SK-N-SH treated with all-trans-retinoic acid at 6 μM for 48 hours (cell line): ENCODE data around the gene OCA2.

Experiments
- ARNTL ChIP-seq: fragments of 450-650 bp; formaldehyde crosslinking; IDR thresholded peaks from 2 replicates; pipeline ENCODE4 v1.5.0; 2020; ENCODE audit warnings: low read depth, mild to moderate bottlenecking, moderate library complexity, borderline replicate concordance
- BACH2 ChIP-seq: fragments of 250-450 bp; sonication (Bioruptor Pico); IDR thresholded peaks from 2 replicates; pipeline ENCODE4 v1.9.0; 2021; ENCODE audit warnings: mild to moderate bottlenecking, borderline replicate concordance
- CREB5 ChIP-seq: fragments of 250-450 bp; sonication (Bioruptor Pico); IDR thresholded peaks from 2 replicates; pipeline ENCODE4 v1.5.1; 2020; ENCODE audit warnings: low read depth, mild to moderate bottlenecking, moderate library complexity
- CSDC2 ChIP-seq: fragments of 250-450 bp; sonication (Bioruptor Pico); IDR thresholded peaks from 2 replicates; pipeline ENCODE4 v1.5.0; 2020; ENCODE audit warnings: mild to moderate bottlenecking, moderate library complexity
- CSRNP3 ChIP-seq: fragments of 250-450 bp; sonication (Bioruptor Pico); IDR thresholded peaks from 2 replicates; pipeline ENCODE4 v1.5.1; 2021; ENCODE audit warnings: mild to moderate bottlenecking, moderate library complexity
- OSR1 ChIP-seq: fragments of 250-450 bp; sonication (Bioruptor Pico); IDR thresholded peaks from 2 replicates; pipeline ENCODE4 v1.8.0; 2022; ENCODE audit warnings: moderate library complexity, mild to moderate bottlenecking, inconsistent platforms
- PATZ1 ChIP-seq: fragments of 250-450 bp; sonication (Bioruptor Pico); IDR thresholded peaks from 2 replicates; pipeline ENCODE4 v1.8.0; 2020; ENCODE audit warnings: mild to moderate bottlenecking, moderate library complexity, borderline replicate concordance
- SNAI2 ChIP-seq: fragments of 250-450 bp; sonication (Bioruptor Pico); IDR thresholded peaks from 2 replicates; pipeline ENCODE4 v1.5.0; 2020; ENCODE audit warnings: mild to moderate bottlenecking, moderate library complexity
- ZC3H10 ChIP-seq: fragments of 250-450 bp; sonication (Bioruptor Pico); IDR thresholded peaks from 2 replicates; pipeline ENCODE4 v1.5.1; 2021; ENCODE audit warnings: mild to moderate bottlenecking, moderate library complexity
- ZFP3 ChIP-seq: fragments of 250-450 bp; sonication (Bioruptor Pico); IDR thresholded peaks from 2 replicates; pipeline ENCODE4 v1.5.0; 2020; ENCODE audit warnings: mild to moderate bottlenecking, moderate library complexity
- ZFP30 ChIP-seq: fragments of 450-650 bp; formaldehyde crosslinking; IDR thresholded peaks from 2 replicates; pipeline ENCODE4 v1.5.0; 2022; ENCODE audit warnings: mild to moderate bottlenecking, moderate library complexity
- ZNF565 ChIP-seq: fragments of 450-650 bp; formaldehyde crosslinking; conservative IDR thresholded peaks from 2 replicates; pipeline ENCODE4 v1.5.0; 2020; ENCODE audit warnings: low read depth, mild to moderate bottlenecking, moderate library complexity

GRCh38 chr15:27903405-27903804 is 195.7 kb downstream of the OCA2 start:
- TF ChIP-seq CSRNP3 (CRISPR knock-in tag), result no peak
- TF ChIP-seq BACH2 (CRISPR knock-in tag), result no peak
- TF ChIP-seq CREB5 (CRISPR knock-in tag), result no peak
- TF ChIP-seq CSDC2 (CRISPR knock-in tag), result no peak
- no peak for TF ChIP-seq PATZ1 (CRISPR knock-in tag)
- TF ChIP-seq ZFP30 (CRISPR knock-in tag), result no peak
- no peak for TF ChIP-seq SNAI2 (CRISPR knock-in tag)
- no peak for TF ChIP-seq OSR1
- no peak for TF ChIP-seq ARNTL (CRISPR knock-in tag)
- no peak for TF ChIP-seq ZC3H10 (CRISPR knock-in tag)
- TF ChIP-seq ZNF565 (CRISPR knock-in tag), result no peak
- TF ChIP-seq ZFP3 (CRISPR knock-in tag), result no peak
